ENCODE measurements around the gene TRAPPC5.

TRAPPC5 gene

GRCh38 chr19:7676854-7677253 lies 3.8 kb upstream of the TRAPPC5 start, which contains the start of gene MCEMP1:
MCEMP1 (plus strand) TSS chr19:7677090; CDS start chr19:7677121, 31 bp downstream.
- H3K27me3 Mint-ChIP-seq, result peaks cover 25% of the 10 kb centered on the region
- H3K27ac Mint-ChIP-seq, result peak within 1 kb of the TSS; percentile 12
- ATAC-seq (ENCODE audit: low read depth), result no peak
- H3K4me3 Mint-ChIP-seq, result peak within 1 kb of the TSS; percentile 65
- peaks cover 3% of the 10 kb centered on the region for H3K36me3 Mint-ChIP-seq
- H3K9me3 Mint-ChIP-seq, result peaks cover 2% of the 10 kb centered on the region
- H3K4me1 Mint-ChIP-seq, result peaks cover 40% of the 10 kb centered on the region
- DNase-seq (ENCODE audit: low spot score in 2 of 2), result no peak

GRCh38 chr19:7677669-7678311 lies 2.8 kb upstream of the TRAPPC5 start:
- H3K4me3 Mint-ChIP-seq, result no peak overlapping the region
- peaks cover 24% of the 10 kb centered on the region for H3K27me3 Mint-ChIP-seq
- peaks cover 45% of the 10 kb centered on the region for H3K4me1 Mint-ChIP-seq
- peaks cover 7% of the 10 kb centered on the region for H3K36me3 Mint-ChIP-seq
- H3K27ac Mint-ChIP-seq, result no peak overlapping the region
- H3K9me3 Mint-ChIP-seq, result peaks cover 2% of the 10 kb centered on the region
- ATAC-seq (ENCODE audit: low read depth) (no peak), DNase-seq (ENCODE audit: low spot score in 2 of 2) (no peak)

GRCh38 chr19:7678971-7679751 lies 1.5 kb upstream of the TRAPPC5 start:
- DNase-seq (ENCODE audit: low spot score in 2 of 2), result peak; percentile 68 to 76
- Mint-ChIP-seq H3K4me3 (peak overlapping the region; percentile 75), H3K9me3 (no peaks in the 10 kb centered on the region), H3K4me1 (peaks cover 46% of the 10 kb centered on the region), H3K27ac (peak overlapping the region; percentile 87), H3K36me3 (peaks cover 9% of the 10 kb centered on the region), H3K27me3 (peaks cover 19% of the 10 kb centered on the region)
- peak; percentile 83 for ATAC-seq (ENCODE audit: low read depth)

- no peaks in the 10 kb centered on the region for H3K9me3 Mint-ChIP-seq
- H3K27ac Mint-ChIP-seq, result peak overlapping the region; percentile 87
- DNase-seq (ENCODE audit: low spot score in 2 of 2), result no peak
- peaks cover 9% of the 10 kb centered on the region for H3K36me3 Mint-ChIP-seq
- H3K27me3 Mint-ChIP-seq, result peaks cover 17% of the 10 kb centered on the region
- ATAC-seq (ENCODE audit: low read depth), result no peak
- H3K4me3 Mint-ChIP-seq, result peak overlapping the region; percentile 97
- peaks cover 44% of the 10 kb centered on the region for H3K4me1 Mint-ChIP-seq
Observed at GRCh38 chr19:7679771-7680605, 645 bp upstream of the TRAPPC5 start.

GRCh38 chr19:7681340-7682174 lies 924 bp downstream of the TRAPPC5 start:
- H3K4me3 Mint-ChIP-seq, result peak overlapping the region; percentile 97
- DNase-seq (ENCODE audit: low spot score in 2 of 2), result peak; percentile 74 to 80
- H3K27me3 Mint-ChIP-seq, result peaks cover 14% of the 10 kb centered on the region
- ATAC-seq (ENCODE audit: low read depth), result peak; percentile 52
- H3K36me3 Mint-ChIP-seq, result peaks cover 9% of the 10 kb centered on the region
- peak overlapping the region; percentile 93 for H3K27ac Mint-ChIP-seq
- no peaks in the 10 kb centered on the region for H3K9me3 Mint-ChIP-seq
- H3K4me1 Mint-ChIP-seq, result peaks cover 40% of the 10 kb centered on the region

- DNase-seq (ENCODE audit: low spot score in 2 of 2) (no peak), ATAC-seq (ENCODE audit: low read depth) (no peak)
- Mint-ChIP-seq H3K27me3 (peaks cover 10% of the 10 kb centered on the region), H3K9me3 (no peaks in the 10 kb centered on the region), H3K27ac (peak overlapping the region; percentile 93), H3K4me3 (peak overlapping the region; percentile 97), H3K36me3 (peaks cover 9% of the 10 kb centered on the region), H3K4me1 (peaks cover 36% of the 10 kb centered on the region)
Observed at GRCh38 chr19:7682175-7682855, 1.7 kb downstream of the TRAPPC5 start.

- ATAC-seq (ENCODE audit: low read depth) (no peak), DNase-seq (ENCODE audit: low spot score in 2 of 2) (no peak)
- H3K4me3 Mint-ChIP-seq, result no peak overlapping the region
- H3K4me1 Mint-ChIP-seq, result peaks cover 17% of the 10 kb centered on the region
- peak overlapping the region; percentile 7 for H3K27ac Mint-ChIP-seq
- peaks cover 12% of the 10 kb centered on the region for H3K36me3 Mint-ChIP-seq
- H3K9me3 Mint-ChIP-seq, result no peaks in the 10 kb centered on the region
- H3K27me3 Mint-ChIP-seq, result no peaks in the 10 kb centered on the region
Observed at GRCh38 chr19:7685546-7686445, 5.2 kb downstream of the TRAPPC5 start.

- peaks cover 12% of the 10 kb centered on the region for H3K4me1 Mint-ChIP-seq
- no peak overlapping the region for H3K4me3 Mint-ChIP-seq
- DNase-seq (ENCODE audit: low spot score in 2 of 2), result no peak
- H3K27ac Mint-ChIP-seq, result peak overlapping the region; percentile 28
- ATAC-seq (ENCODE audit: low read depth), result no peak
- no peaks in the 10 kb centered on the region for H3K27me3 Mint-ChIP-seq
- peaks cover 9% of the 10 kb centered on the region for H3K36me3 Mint-ChIP-seq
- no peaks in the 10 kb centered on the region for H3K9me3 Mint-ChIP-seq
Observed at GRCh38 chr19:7687177-7687576, 6.5 kb downstream of the TRAPPC5 start.

- Mint-ChIP-seq H3K9me3 (no peaks in the 10 kb centered on the region), H3K27me3 (no peaks in the 10 kb centered on the region), H3K36me3 (peaks cover 3% of the 10 kb centered on the region), H3K4me3 (no peak overlapping the region), H3K4me1 (peaks cover 10% of the 10 kb centered on the region), H3K27ac (no peak overlapping the region)
- ATAC-seq (ENCODE audit: low read depth) (no peak), DNase-seq (ENCODE audit: low spot score in 2 of 2) (no peak)
Observed at GRCh38 chr19:7689165-7689564, 8.5 kb downstream of the TRAPPC5 start.

GRCh38 chr19:7690779-7691258 lies 10.2 kb downstream of the TRAPPC5 start:
- H3K4me1 Mint-ChIP-seq, result peaks cover 14% of the 10 kb centered on the region
- H3K27me3 Mint-ChIP-seq, result no peaks in the 10 kb centered on the region
- ATAC-seq (ENCODE audit: low read depth) (no peak), DNase-seq (ENCODE audit: low spot score in 2 of 2) (no peak)
- H3K9me3 Mint-ChIP-seq, result no peaks in the 10 kb centered on the region
- H3K36me3 Mint-ChIP-seq, result peaks cover 3% of the 10 kb centered on the region
- no peak overlapping the region for H3K4me3 Mint-ChIP-seq
- H3K27ac Mint-ChIP-seq, result no peak overlapping the region

- Mint-ChIP-seq H3K36me3 (peaks cover 5% of the 10 kb centered on the region), H3K4me3 (no peak overlapping the region), H3K27ac (no peak overlapping the region), H3K4me1 (peaks cover 15% of the 10 kb centered on the region), H3K9me3 (no peaks in the 10 kb centered on the region), H3K27me3 (no peaks in the 10 kb centered on the region)
- ATAC-seq (ENCODE audit: low read depth), result no peak
- DNase-seq (ENCODE audit: low spot score in 2 of 2), result no peak
Observed at GRCh38 chr19:7691497-7691896, 10.9 kb downstream of the TRAPPC5 start.

GRCh38 chr19:7692417-7693088 lies 11.9 kb downstream of the TRAPPC5 start:
- no peaks in the 10 kb centered on the region for H3K27me3 Mint-ChIP-seq
- no peaks in the 10 kb centered on the region for H3K9me3 Mint-ChIP-seq
- peaks cover 15% of the 10 kb centered on the region for H3K4me1 Mint-ChIP-seq
- H3K36me3 Mint-ChIP-seq, result peaks cover 7% of the 10 kb centered on the region
- DNase-seq (ENCODE audit: low spot score in 2 of 2) (no peak), ATAC-seq (ENCODE audit: low read depth) (no peak)
- H3K4me3 Mint-ChIP-seq, result no peak overlapping the region
- H3K27ac Mint-ChIP-seq, result no peak overlapping the region

Measured in memory B cell (primary cell).